Measurements from ENCODE around the gene VASP. TPM values are rescaled to one million over a fixed set of nuclear protein-coding genes. Genes with fewer than 3 reads are reported as not detected.

The VASP gene
- total and polyA plus RNA-seq, 2 donors (not counting 3 experiments of a cell fraction or from before 2014, with no cell fraction given) = 94.3 to 154 TPM

DNA sequence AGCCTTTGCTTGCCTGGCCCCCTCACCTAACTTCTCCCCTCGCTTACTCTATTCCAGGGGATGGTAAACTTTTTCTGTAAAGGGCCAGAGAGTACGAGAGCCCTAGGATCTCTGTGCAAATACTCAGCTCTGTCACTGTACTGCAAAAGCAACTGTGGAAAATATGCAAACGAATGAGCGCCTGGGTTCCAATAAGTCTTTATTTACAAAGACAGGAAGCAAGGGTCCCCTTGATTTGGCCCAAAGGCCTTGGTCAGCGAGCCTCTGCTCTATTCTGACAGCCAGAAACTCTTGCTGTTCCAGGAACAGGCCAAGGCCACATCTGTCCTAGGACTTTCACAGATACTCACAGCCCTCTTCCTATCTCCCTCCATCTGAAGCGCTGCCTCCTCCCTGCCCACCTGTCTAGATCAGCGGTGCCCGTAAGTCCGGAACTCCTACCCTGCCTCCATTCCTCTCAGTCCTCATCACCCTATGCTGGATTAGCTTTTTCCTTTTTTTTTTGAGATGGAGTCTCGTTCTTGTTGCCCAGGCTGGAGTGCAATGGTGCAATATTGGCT, 40.0 kb downstream of the VASP start:
- TF ChIP-seq POLR2AphosphoS5 (IDR thresholded peaks at IDR 0.05; ENCODE audit: insufficient read depth, low read depth, low read length) (no peak), POLR2A (IDR thresholded peaks at IDR 0.05; ENCODE audit: low read depth, low read length) (no peak), EZH2 (IDR thresholded peaks at IDR 0.05; ENCODE audit: borderline replicate concordance, low read depth, low read length, severe bottlenecking) (no peak), GATA2 (IDR thresholded peaks at IDR 0.05; ENCODE audit: insufficient read depth, insufficient read length, low read depth, low read length) (no peak), JUN (IDR thresholded peaks at IDR 0.05; ENCODE audit: borderline replicate concordance, insufficient read depth, insufficient read length, low read depth) (no peak), MYC (IDR thresholded peaks at IDR 0.05; ENCODE audit: low read depth, low read length) (no peak), FOS (IDR thresholded peaks at IDR 0.05; ENCODE audit: borderline replicate concordance, insufficient read depth, low read length) (no peak)
- TF ChIP-seq, protein P1, sequence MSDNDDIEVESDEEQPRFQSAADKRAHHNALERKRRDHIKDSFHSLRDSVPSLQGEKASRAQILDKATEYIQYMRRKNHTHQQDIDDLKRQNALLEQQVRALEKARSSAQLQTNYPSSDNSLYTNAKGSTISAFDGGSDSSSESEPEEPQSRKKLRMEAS (IDR thresholded peaks at IDR 0.05; ENCODE audit: insufficient read depth, insufficient read length) = no peak
- TF ChIP-seq, protein P2, sequence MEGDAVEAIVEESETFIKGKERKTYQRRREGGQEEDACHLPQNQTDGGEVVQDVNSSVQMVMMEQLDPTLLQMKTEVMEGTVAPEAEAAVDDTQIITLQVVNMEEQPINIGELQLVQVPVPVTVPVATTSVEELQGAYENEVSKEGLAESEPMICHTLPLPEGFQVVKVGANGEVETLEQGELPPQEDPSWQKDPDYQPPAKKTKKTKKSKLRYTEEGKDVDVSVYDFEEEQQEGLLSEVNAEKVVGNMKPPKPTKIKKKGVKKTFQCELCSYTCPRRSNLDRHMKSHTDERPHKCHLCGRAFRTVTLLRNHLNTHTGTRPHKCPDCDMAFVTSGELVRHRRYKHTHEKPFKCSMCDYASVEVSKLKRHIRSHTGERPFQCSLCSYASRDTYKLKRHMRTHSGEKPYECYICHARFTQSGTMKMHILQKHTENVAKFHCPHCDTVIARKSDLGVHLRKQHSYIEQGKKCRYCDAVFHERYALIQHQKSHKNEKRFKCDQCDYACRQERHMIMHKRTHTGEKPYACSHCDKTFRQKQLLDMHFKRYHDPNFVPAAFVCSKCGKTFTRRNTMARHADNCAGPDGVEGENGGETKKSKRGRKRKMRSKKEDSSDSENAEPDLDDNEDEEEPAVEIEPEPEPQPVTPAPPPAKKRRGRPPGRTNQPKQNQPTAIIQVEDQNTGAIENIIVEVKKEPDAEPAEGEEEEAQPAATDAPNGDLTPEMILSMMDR (IDR thresholded peaks at IDR 0.05; ENCODE audit: extremely low read depth in 1 of 2, insufficient read depth in 1 of 2, low read depth in 1 of 2, low read length in 2 of 2) = no peak
- Histone ChIP-seq H3K27me3 (ENCODE audit: control insufficient read depth in 2 of 2, insufficient read depth in 2 of 2, low read length in 2 of 2) (no peaks in the 10 kb centered on the region), H3K9me1 (replicated peaks; ENCODE audit: control insufficient read depth, extremely low read depth, insufficient read depth, low read length) (no peaks in the 10 kb centered on the region), H3K9ac (replicated peaks; ENCODE audit: extremely low read depth, insufficient read depth, low read length) (no peak overlapping the region), H3K4me2 (ENCODE audit: insufficient read depth, low read length) (no peak overlapping the region), H2AFZ (ENCODE audit: low read depth, low read length) (no peak overlapping the region), H3K4me3 (replicated peaks in 1 of 3; ENCODE audit: insufficient read depth in 1 of 3, low read depth in 1 of 3, low read length in 3 of 3) (no peak overlapping the region), H3K36me3 (ENCODE audit: control insufficient read depth in 2 of 2, extremely low read depth in 1 of 2, insufficient read depth in 2 of 2, low read length in 2 of 2) (no peaks in the 10 kb centered on the region), H3K9me3 (replicated peaks; ENCODE audit: control insufficient read depth, insufficient read depth, low read length) (no peaks in the 10 kb centered on the region), H3K4me1 (ENCODE audit: control insufficient read depth, extremely low read depth, insufficient read depth, low read length) (no peaks in the 10 kb centered on the region), H3K27ac (ENCODE audit: insufficient read depth, low read depth, low read length) (no peak overlapping the region), H4K20me1 (replicated peaks; ENCODE audit: control insufficient read depth, extremely low read depth, insufficient read depth, low read length) (no peaks in the 10 kb centered on the region), H3K79me2 (ENCODE audit: control insufficient read depth, insufficient read depth, low read length) (no peaks in the 10 kb centered on the region)
- FAIRE-seq (no peak), DNase-seq (ENCODE audit: low read depth, low spot score) (no peak)
- ChIA-PET CTCF (interaction anchor here (1.6 to 1.8 kb wide), 2 partner anchors 11 to 95 kb away, joined by 5 to 7 read pairs; no protein-coding TSS in a partner anchor), POLR2A (no interaction called here)
- dilution Hi-C loops (cut with MboI; ENCODE audit: extremely low pct_ligation_motif_present, low sequenced_read_pairs) = no loop called here
- intact Hi-C loops (cut with micrococcal nuclease) = no loop called here
- BruUV-seq (replicated peaks) = no TSS peak
